DMS153 (cell line): ENCODE results near the gene PDE4DIP.
"Not testable (repeated sequence)": the region's sequence is repeated elsewhere in the genome, so short reads cannot be mapped to it uniquely, and the experiment has no call there.

Source experiments
- DNase-seq: peaks from one replicate; lab custom pipeline; 2025; lab: John Stamatoyannopoulos, UW

PDE4DIP gene

GRCh38 chr1:148975866-148976537 lies 131.8 kb downstream of the PDE4DIP start:
- not testable (repeated sequence) for DNase-seq

- DNase-seq: not testable (repeated sequence)
These were observed 133.6 kb downstream of the PDE4DIP start for GRCh38 chr1:148977785-148978184.

- DNase-seq: not testable (repeated sequence)
These were observed 145.2 kb downstream of the PDE4DIP start for GRCh38 chr1:148989378-148989777.

DNA sequence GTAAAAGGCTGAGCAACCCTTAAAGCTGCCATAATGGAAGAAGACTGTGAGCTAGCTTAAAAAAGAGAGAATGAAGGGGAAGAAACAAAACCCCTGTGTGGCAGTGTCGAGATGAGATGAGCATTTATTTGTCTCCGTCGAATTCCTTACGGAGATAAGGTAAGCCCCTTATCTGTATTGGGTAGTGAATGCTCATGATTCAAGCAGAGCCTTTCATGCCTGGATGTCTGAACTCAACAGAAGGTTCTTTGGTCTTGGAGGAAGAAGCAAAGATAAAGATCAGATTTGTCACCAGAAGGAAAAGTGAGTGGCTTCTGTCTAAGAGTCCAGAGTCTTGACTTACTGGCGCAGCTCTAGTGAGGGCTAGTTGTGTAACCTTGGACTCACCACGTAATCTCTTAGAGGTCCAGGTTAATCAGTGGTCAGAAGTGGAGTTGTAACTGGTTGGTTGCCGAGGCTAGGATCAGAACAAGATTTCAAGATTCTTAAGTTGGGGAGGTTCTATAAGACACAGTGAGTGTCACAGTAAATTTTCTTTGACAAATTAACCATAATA lies 146.1 kb downstream of the PDE4DIP start:
- not testable (repeated sequence) for DNase-seq

GRCh38 chr1:148991818-148992217 lies 147.6 kb downstream of the PDE4DIP start:
- not testable (repeated sequence) for DNase-seq

DNA sequence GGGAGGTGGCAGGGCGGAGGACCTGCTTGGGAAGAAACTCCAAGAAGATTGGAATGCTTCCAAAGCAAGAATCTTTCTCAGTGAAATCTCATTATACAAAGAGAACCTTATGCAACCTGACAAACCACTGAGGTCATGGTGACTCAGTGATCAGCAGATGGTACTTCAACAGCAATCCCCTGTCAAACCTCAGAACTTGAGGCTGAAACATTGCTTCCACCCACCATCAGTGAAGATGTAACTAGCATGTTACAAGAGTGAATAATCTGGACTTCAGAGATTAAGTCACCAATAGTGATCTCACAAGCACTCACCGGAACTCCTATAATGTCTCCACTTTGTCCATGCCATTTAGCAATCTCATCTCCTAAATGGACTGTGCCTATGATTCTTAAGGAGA lies 148.1 kb downstream of the PDE4DIP start:
- not testable (repeated sequence) for DNase-seq

DNA sequence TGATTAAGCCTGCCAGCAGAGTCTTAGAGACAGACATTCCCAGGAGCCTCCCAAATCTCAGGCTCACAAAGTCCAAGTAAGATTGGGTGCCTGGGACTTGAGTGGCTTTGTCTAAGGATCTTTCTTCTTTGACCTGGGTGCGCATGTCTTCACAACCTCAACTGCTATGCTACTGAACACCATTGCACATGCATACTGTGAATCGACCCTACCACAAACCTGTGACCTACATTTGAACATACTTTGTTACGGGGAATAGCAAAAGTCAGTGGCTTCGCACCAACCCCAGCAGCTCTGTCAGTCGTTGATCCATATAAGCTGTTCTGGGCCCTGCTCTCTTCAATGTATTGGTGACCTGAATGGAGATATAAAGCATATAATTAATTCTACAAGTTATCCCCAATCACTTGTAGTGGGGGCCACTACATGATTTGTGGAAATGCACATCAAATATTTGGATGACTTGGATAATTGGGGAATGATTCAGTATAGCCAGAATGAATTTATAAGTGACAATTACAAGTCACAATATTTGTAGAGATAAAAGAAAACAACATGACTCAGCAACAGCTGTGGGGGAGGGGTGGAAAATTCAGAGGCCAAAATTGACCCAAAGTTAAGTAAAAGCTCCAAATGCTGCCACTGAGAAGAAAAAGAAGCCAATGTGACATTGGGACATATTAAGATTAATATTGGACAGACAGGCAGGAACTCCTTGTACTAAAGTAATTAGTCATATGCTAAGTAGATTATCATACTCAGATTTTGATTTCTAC lies 152.4 kb downstream of the PDE4DIP start:
- DNase-seq: not testable (repeated sequence)

DNA sequence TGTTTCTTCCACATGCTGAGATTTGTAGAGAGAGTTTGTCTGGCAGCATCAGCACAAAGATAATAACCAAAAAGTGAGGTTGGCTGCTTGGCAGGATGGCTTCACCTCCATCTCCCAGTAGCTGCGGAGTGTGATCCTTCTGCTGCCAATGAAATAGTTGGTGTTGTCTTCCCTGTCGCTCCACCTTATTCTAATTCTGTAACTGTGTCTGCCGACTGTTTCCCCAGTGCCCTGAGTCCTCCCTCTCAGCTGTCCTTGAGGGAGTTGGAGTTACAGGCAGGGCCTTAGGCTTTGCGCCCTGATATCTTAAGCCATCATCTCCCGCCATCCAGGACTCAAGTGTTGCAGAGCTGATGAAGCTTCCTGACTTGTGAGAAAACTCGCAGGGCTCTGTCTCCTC lies 153.2 kb downstream of the PDE4DIP start:
- not testable (repeated sequence) for DNase-seq

DNA sequence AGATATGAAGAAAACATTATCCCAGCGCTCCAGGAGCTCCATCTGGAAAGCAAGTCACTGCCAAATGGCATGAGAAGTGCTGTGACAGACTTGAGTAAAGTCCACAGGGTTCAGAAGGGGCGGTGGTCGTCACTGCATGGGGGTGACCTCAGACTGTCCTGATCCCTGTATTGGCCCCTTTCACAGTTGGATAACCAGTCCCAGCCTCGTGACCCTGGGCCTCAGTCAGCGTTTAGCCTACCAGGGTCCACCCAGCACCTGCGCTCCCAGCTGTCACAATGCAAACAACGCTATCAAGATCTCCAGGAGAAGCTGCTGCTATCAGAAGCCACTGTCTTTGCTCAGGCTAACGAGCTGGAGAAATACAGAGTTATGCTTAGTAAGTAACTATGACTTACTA lies 158.4 kb downstream of the PDE4DIP start:
- not testable (repeated sequence) for DNase-seq

DNA sequence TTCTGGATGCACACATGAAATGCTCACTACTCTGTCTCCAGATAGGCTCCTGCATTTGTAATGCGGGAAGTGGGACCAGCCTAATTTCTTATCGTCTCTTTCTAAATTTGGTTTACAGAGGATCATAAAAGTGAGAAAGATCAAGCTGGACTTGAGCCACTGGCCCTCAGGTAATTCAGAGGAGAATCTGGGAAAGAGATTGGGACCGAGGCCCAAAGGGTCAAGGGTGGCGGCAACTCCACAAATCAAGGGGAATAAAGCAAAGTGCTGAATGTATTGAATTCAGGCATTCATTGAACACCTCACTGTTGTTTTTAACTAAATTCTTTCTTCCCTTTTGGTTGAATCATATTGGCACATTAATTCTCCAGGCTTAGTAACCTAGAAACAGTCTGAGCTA lies 164.1 kb downstream of the PDE4DIP start:
- DNase-seq: not testable (repeated sequence)

DNA sequence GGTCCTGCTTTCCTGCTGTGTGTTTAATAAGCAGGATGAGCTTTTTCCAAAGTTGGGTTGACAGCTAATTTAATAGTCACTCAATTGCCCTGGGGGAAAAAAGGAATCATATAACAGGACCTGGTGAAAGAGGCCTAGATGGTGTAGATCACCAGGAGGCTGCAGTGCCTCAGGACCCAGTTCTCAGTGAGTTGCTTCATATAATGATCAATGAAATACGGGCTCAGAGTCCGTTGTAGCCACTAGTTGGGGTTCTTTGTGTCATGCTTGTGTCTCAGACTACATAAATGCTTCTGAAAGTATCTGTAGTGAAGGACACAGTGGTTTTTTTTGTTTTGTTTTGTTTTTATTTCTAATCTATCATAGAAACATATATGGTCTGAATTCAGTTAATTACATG lies 164.5 kb downstream of the PDE4DIP start:
- not testable (repeated sequence) for DNase-seq

DNA sequence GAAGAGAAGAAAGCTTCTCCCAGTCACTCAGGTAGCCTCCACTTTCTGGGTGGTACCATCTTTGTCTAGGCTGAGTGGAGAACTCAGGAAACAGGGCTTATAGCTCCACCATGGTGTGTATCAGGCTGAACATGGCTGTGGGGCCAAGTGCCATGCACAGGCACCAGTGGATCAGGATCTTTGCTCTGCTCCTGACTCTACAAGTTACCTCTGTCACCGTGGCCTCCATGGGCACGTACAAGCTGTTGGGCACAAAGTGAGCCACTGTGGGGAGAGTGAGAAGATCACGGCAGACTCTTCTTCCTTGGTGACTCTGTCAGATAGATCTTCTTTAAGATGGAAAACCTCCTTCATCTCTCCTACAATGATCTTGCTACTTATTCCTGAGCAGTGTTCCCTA lies 165.5 kb downstream of the PDE4DIP start:
- not testable (repeated sequence) for DNase-seq

GRCh38 chr1:149012599-149012998 lies 168.4 kb downstream of the PDE4DIP start:
- not testable (repeated sequence) for DNase-seq

GRCh38 chr1:149013513-149013912 lies 169.3 kb downstream of the PDE4DIP start:
- DNase-seq: not testable (repeated sequence)

DNA sequence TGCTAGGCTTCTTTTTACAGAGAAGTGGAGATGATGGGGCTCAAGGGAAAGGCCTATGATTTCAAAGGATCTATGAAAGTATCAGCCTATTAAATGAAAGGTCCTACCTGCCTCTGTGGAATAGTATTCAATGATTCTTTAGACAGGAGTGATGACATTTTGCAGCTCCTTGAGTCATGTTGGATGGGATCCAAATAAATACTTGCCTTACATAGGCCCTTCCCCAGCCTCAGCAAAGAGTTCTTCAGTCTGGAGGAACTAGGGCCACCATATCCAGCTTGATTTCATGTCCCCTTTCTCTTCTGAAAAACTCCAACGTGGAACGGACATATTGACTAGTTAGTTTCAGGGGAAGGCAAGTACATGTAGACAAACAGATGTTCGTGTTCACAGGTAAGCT lies 171.3 kb downstream of the PDE4DIP start:
- DNase-seq: not testable (repeated sequence)

- not testable (repeated sequence) for DNase-seq
These were observed 172.4 kb downstream of the PDE4DIP start for GRCh38 chr1:149016626-149017025.

GRCh38 chr1:149018577-149018976 lies 174.3 kb downstream of the PDE4DIP start:
- not testable (repeated sequence) for DNase-seq

- not testable (repeated sequence) for DNase-seq
These were observed 180.1 kb downstream of the PDE4DIP start for GRCh38 chr1:149024327-149024726.

DNA sequence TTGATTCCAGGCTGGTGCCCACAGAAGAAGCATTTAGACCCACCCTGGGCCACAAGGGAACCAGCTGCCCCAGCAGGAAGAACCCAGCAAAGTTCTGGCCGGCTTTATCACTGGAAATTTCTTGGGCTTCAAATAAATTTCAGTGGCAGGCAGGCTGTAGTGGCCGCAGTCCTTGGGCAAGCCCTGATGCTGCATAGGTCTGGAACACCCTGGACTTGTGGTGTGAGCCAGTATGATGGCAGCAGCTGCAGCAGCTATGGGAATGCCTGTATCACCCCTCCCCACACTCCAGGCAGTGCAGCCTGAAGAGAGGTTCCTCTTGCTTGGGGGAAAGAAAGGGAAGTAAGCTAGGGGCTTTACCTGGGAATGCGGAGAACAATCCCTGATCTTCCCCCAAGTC lies 189.7 kb downstream of the PDE4DIP start:
- DNase-seq: not testable (repeated sequence)

- DNase-seq: not testable (repeated sequence)
These were observed 198.8 kb downstream of the PDE4DIP start for GRCh38 chr1:149043056-149043455.

DNA sequence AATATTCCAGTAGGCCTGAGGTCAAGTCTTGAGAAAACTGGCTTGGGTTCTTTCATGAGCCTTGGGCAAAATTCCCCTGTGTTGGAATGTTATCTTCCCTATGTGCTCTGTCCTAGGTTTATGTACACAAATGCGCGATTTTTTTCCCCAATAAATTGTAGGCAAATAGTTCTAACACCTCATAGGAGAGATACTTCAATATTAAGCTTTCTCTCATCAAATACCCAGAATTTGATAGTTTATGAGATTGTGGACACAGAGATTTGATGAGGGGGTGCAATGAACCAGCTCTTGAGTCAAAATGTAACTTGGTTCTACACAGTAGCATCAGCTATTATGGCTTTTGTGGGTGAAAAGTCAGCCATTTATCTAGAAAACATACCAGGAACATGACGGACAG lies 220.4 kb downstream of the PDE4DIP start:
- not testable (repeated sequence) for DNase-seq

DNA sequence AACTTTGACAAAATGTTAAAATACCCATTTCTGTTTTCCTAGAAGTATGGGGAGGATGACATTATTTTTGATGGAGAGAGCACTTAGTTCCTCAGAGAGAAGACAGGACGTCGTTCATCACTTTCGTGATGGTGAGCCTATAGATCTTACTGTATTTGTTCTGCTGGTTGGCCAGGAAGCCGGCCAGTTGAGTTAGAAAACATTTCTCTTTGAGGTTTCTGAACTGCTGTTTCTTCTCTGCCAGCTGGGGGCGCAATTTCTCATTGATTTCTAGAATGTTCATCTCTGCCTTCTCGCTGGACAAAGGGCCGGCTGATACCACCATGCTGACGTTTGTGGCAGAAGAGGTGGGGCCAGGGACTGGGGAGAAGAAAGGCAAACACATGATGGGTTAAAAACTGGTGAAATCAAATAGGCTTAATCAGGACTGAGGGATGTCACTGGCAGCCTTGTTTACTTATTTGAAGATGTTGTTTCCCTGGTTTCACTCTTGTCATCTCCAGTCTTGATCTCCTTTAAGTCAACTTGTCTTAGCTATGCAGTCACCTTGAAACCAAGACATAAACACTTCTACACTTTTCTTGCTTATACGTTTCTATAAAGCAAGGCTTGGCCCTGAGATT lies 231.4 kb downstream of the PDE4DIP start:
- not testable (repeated sequence) for DNase-seq
